ENCODE measurements around the gene ART1.

Gene ART1

GRCh38 chr11:3666023-3666530 lies 21.1 kb downstream of the ART1 start:
- DNase-seq (ENCODE audit: low spot score): no peak

DNA sequence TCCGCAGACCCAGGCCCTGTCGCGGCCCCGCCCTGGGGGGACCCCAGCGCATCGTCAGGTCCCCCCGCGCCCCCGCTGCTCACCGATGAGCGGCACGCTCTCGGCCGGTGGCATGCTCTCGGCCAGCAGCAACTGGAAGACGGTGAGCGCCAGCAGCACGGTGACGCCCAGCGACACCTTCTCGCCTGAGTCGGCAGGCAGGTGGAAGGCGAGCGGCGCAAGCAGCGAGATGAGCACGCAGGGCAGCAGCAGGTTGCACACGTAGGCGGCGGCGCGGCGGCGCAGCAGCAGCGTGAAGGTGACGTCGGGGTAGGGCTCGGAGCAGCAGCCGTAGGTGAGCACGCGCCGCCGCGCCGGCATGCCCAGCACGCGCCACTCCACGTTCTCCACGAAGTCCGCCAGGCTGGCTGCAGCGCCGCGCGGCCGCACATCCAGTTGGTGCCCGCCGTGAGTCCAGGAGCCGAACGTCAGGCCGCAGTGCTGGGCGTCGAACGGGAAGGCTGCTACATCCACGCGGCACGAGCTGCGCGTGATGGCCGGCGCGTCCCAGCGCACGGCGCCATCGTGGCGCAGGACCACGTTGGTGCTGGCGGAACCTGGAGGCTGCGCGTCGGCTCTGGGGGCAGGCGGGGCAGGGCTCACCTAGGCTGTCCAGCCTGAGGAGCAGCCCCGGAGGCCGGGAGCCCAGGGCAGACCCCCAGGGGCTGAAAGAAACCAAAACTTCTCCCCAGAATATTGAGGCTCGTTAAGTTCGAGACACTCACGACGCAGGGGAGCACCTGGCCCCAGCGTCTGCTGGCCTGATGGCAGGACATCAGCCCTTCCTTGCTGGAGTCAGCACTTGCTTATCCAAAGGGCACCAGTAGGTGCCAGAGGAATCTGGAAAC lies 22.5 kb downstream of the ART1 start:
- DNase-seq (ENCODE audit: low spot score): no peak

GRCh38 chr11:3669128-3669527 lies 24.2 kb downstream of the ART1 start:
- DNase-seq (ENCODE audit: low spot score): no peak

GRCh38 chr11:3669742-3670183 lies 24.8 kb downstream of the ART1 start:
- DNase-seq (ENCODE audit: low spot score): no peak

GRCh38 chr11:3671334-3672254 lies 26.7 kb downstream of the ART1 start, which contains the start of gene CHRNA10:
CHRNA10 (minus strand) TSS chr11:3671384; CDS start chr11:3671312, 72 bp downstream.
- no peak for DNase-seq (ENCODE audit: low spot score)

DNA sequence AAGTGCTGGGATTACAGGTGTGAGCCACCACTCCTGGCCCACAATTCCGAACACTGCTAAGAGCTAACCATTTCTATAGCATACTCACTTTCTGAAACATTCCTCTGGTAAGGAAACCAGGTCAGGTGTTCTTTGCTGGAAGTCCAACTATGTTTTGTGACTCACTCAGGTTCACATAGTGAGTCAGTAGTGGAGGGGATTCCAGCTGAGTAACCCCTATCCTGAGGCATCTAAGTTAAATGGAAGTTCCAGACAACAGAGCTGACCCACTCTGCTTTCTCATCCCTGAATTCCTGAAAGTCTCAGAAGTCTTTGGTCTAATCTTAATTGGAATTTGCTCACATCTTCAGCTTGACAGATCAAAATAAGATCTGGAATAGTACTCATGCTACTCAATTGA lies 29.3 kb downstream of the ART1 start:
- no peak for DNase-seq (ENCODE audit: low spot score)

DNA sequence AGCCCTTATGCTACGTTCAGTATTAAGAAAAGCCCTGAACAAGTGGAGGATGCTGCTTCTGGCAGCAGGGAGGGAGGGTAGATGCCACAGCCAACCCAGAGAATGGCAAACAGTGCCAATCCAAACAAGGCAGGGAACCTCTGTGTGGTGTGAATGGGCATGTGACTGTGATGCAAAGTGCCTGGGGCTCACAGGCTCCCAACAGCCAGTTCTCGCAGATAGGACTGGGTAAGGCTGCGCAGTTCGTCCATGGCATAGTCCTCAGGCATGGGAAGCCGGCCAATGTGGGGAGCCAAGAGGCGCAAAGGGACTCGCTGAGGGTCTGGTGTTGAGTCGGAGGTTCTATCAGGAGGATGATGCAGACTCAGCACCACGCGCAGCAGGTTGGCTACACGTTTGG lies 31.0 kb downstream of the ART1 start:
- no peak for DNase-seq (ENCODE audit: low spot score)

DNA sequence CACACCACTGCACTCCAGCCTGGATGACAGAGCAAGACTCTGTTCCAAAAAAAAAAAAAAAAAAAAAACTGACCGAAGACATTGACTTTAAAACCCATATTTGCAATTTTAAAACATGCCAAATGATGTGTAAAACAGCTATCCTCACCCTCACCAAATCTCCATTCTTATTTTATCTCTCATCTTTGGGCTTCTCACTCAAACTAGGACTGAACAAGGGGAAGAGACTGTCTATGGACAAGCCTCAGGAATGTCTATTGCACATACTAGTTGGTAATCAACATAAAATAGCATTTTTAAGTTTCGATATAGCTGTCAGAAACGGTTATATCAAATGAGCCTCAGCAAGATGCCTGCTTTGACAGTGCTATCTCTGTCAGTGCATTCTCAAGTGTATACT lies 34.1 kb downstream of the ART1 start:
- DNase-seq (ENCODE audit: low spot score): no peak

DNA sequence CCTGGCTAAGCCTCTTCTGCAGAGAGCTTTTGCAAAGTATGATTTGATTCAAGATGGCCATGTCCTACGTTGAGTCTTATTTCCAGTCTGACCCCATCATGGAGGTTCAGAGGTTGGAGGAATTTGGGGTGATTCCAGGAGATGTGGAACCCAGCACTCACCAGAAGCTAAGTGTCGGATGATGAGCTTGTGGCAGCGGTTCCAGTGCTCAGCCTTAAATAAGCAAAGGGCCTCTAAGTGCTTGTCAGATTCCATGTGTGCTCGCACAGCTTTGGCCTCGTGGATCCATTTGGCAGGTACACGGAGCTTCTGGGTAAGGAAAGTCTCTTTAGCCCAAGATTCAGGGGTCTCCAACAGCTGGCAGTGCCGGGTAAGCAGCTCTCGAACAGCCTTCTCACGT lies 38.1 kb downstream of the ART1 start:
- no peak for DNase-seq (ENCODE audit: low spot score)

DNA sequence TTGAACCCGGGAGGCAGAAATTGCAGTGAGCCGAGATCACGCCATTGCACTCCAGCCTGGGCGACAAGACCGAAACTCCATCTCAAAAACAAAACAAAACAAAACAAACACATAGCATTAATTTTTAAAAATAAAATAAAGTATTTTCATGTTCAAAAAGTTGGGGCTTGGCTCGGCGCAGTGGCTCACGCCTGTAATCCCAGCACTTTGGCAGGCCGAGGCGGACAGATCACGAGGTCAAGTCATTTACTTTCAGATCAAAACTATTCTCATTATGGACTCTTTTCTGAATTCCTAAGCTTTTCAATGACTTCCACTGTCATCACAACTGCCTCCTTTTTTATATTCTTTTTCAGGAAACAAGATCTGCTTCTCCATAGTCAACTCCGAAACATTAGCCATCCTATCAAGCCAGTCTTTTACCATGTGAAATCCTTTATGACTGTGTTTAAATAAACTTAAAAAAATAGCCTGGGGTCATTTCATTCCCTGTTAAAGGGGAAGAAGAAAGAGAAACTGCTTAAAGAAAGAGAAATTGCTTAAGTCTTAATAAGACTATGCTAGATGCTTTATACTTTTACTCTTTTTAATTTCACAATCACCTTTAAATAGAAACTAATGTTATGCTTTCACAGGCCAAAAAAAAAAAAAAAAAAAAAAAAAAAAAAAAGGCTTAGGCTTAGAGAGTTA lies 39.3 kb downstream of the ART1 start:
- DNase-seq (ENCODE audit: low spot score): no peak

GRCh38 chr11:3684819-3685172 lies 39.9 kb downstream of the ART1 start:
- no peak for DNase-seq (ENCODE audit: low spot score)

- no peak for DNase-seq (ENCODE audit: low spot score)
Observed at GRCh38 chr11:3685923-3686322, 41.0 kb downstream of the ART1 start.

DNA sequence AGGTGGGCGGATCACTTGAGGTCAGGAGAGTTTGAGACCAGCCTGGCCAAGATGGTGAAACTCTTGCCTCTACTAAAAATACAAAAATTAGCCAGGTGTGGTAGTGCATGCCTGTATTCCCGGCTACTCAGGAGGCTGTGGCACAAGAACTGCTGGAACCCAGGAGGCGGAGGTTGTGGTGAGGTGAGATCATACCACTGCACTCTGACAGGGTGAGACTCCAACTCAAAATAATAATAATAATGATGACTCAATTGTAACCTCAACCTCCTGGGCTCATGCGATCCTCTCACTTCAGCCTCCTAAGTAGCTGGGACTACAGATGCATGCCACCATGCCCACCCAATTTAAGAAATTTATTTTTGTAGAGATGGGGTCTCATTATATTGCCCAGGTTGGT lies 41.8 kb downstream of the ART1 start:
- DNase-seq (ENCODE audit: low spot score): no peak

DNA sequence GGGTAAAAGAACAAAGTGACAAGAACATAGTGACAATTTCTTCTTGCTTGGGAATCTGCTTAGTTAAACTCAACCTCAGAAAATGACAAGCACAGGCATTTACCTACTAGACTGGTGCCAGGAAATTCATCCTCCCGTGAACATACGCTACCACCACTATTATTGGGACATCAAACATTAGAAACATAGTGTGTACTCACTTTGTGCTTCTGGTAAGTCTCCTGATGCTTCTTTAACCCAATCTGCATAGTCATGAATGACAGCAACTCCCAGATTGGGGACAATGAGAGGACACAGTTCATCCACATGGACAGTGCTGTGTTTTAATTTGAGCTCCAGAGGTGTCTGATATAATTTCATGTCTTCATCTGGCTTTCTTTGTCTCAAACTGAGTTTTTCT lies 55.5 kb downstream of the ART1 start:
- DNase-seq (ENCODE audit: low spot score): no peak

- DNase-seq (ENCODE audit: low spot score): no peak
Observed at GRCh38 chr11:3700910-3701309, 56.0 kb downstream of the ART1 start.

DNA sequence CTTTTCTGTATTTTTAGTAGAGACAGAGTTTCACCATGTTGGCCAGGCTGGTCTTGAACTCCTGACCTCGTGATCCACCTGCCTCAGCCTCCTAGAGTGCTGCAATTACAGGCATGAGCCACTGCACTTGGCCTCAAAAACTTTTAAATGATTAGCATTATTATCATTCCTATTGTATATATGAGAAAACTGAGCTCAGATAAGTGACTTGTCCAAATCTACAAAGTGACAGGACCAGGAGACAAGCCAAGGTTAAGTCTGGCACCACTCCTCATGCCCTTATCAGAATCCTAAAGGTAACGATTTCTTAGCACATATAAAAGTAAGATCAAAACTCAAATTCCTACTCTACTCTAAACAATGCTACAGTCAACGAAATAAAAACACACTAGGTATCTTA lies 58.5 kb downstream of the ART1 start:
- no peak for DNase-seq (ENCODE audit: low spot score)

- no peak for DNase-seq (ENCODE audit: low spot score)
Observed at GRCh38 chr11:3707176-3707575, 62.2 kb downstream of the ART1 start.

DNA sequence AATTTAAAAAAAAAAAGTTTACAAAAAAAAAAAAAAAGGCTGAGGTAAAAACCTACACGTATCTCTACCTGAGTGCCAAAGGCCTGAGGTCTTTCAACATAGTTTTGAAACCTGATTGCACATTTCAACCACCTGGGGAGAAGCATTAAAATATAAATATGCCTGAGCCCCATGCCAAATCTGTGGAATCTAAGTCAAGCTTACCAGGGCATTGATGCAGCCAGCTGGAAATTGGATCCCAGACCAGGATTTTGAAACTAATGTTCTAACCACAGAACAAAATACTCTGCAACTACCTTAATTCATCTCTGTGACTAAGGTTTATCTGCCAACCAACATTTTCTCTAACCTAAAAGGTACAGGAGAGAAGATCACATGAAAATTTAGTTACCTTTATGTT lies 65.0 kb downstream of the ART1 start:
- DNase-seq (ENCODE audit: low spot score): no peak

- no peak for DNase-seq (ENCODE audit: low spot score)
Observed at GRCh38 chr11:3710485-3711259, 65.7 kb downstream of the ART1 start.

- DNase-seq (ENCODE audit: low spot score): no peak
Observed at GRCh38 chr11:3712274-3712673, 67.3 kb downstream of the ART1 start.

Measured in putamen (tissue), 1 donor.